Left renal pelvis (tissue), 4 donors: ENCODE results near the gene RASGEF1C. TPM values are rescaled to one million over a fixed set of nuclear protein-coding genes. Genes with fewer than 3 reads are reported as not detected.

Experiments
- DNase-seq, 4 donors: peaks; one replicate each; pipeline ENCODE4 v3.0.0-alpha.2; 2013; ENCODE audit warnings: low read depth in 4 of 4, low spot score in 3 of 4
- polyA plus RNA-seq, 4 donors: library from polyadenylated mRNA; unstranded; fragments of 120-200 nt; gene quantifications; one replicate each; pipeline ENCODE4 v1.2.1, GENCODE V29; 2013; ENCODE audit not compliant: insufficient read length in 4 of 4

RASGEF1C gene
- polyA plus RNA-seq, 4 donors = 0.56 to 1.3 (median 0.64) TPM

DNA sequence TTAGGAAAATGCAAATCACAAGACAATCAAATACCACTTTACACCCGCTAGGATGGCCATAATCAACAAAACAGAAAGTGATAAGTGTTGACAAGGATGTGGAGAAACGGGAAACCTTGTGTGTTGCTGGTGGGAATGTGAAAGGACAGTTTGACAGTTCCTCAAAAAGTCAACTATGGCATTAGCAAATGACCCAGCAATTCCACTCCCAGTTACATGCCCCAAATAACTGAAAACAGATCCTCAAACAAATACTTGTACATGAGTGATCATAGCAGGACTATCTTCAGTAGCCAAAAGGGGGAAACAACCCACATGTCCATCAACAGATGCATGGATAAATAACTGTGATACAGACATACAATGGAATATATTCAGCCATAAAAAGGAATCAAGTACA is 21.2 kb downstream of the RASGEF1C start:
- DNase-seq = no peak

- no peak for DNase-seq
These were observed 28.2 kb downstream of the RASGEF1C start for GRCh38 chr5:180180846-180181245.

- no peak for DNase-seq
These were observed 28.6 kb downstream of the RASGEF1C start for GRCh38 chr5:180180421-180180820.

DNA sequence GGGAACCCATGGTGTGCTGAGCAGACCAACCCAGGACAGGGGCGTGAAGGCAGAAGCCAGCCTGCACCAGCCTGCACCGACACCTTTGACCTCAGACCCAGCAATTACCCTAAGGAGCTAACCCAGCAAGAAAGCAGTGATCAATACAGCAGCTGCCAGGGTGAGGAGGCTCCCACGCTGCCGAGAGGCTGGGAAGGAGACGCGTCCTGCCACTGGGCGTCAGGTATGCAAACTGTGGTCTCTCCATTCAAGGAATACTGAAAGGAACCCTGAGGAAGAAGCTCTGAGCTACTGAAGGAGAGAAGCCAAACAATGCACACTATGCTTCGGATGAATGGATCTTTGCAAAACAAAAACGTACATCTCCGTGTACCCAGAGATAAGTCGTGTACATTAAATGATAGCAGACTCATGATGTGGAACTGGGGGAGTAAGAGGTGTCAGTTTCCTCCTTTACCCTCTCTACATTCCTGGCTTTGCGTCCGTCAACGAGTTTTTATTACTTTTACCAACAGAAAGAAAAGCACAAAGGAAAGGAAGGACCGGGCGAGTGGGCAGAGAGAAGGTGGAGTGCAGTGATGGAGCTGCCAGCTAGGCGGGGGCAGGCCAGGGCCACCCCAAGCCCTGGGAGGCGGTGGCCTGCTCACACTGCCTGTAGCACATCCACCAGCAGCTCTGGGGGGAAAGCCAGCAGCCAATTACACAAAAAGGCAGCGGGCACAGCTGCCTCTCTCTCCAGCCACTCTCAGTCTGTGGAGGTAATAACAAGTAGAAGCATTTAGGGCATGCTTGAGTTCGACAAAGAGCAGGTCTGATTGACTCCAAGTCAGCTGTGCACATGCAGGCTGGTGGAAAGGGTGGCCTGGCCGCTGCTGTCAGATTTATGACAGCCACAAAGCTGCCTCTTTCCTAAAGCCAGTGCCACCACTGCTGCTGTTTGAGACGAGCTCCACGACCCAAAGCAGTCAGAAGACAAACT is 29.3 kb downstream of the RASGEF1C start:
- DNase-seq = no peak

DNA sequence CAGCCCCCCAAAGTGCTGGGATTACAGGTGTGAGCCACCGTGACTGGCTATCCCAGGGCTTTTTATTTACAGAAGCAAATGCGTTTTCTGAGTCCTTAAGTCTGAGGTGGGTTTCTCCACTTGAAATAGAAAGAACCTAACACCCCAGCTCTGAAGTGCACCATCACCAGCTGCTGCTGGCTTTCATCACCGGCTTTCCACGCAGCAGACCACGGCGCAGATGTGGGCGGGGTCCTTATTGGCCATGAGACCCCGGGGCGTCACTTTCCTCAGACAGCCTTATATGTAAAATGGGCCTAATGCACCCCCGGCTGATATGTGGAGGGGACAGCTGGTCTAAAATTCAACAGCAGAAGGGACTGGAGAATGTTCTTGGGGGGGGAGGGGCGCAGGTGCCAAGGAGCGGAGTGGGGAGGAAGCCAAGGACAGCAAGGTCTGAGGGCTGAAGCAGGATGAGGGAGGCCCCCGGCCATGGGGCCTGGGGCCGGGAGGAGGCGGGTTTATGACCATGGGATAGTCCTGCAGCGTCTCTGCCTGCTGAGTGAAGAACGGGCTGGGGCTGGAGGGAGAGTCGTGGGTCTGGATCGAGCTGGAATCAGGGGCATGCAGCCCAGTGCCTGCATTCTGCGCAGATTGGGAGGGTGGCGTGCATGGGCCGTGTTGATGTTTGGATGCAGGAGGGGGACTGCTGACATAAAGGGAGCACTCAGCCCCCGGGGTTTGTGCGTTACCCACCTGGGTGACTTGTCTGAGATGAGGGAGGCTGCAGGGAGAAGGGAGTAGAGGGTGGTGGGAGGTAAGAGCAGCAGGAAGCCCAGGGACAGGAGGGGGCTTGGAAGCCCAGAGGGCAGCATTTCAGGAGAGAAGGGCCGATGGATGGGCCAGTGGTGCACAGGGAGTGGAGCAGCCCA is 30.2 kb downstream of the RASGEF1C start:
- no peak for DNase-seq

DNA sequence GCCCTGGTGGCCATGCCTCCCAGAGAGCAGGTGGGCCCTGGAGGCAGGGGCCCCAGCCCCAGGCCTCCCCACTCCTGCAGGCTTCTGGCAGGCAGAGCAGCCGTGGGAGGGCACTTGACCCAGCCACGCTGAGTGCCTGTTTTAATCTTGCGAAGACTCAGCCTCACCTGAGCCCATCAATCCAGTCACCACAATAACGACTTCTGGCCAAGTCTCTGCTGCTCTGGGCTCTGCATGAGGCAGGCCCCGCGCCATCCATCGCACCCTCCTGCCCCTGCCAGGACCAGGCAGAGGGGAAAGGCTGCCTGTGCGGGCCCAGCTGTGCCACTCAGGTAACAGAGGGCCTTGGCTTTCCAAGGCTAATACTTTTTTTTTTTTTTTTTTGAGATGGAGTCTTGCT is 32.8 kb downstream of the RASGEF1C start:
- DNase-seq = no peak

DNA sequence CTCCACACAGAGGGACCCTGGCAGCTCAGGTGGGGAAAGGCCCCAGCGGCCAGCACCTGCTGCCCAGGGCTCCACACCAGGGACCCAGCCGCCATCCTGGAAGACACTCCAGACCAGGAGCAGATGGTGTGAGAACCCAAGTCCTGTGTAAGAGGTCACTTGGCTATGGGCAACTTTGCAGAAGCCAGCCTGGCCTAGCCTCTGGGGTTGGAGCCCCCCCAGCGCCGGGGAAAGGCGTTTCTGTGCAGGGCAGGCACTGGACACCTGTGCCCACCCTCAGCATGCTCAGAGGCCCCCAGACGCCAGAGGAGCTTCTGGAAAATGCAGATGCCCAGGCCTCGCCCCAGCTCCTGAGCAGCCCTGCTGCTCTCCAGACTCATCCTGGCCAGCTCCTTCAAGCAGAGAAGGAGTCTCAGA is 34.0 kb downstream of the RASGEF1C start:
- no peak for DNase-seq

DNA sequence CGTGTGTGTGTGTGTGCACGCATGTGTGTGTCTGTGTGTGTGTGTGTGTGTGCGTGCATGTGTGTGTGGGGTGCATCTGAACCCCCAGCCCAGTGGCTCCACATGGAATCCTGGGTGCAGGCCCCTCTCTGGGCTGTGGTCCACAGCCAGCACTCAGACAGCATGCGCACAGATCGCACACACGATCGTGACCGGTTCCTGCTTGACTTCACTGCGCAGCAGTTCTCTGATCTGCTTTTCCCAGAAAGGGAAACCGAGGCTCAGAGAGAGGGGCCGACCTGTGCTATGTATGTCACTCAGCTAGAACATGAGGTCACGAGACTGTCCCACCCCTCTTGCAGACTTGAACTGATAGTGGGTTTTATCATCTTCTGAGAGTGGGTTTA is 34.4 kb downstream of the RASGEF1C start:
- DNase-seq = no peak

DNA sequence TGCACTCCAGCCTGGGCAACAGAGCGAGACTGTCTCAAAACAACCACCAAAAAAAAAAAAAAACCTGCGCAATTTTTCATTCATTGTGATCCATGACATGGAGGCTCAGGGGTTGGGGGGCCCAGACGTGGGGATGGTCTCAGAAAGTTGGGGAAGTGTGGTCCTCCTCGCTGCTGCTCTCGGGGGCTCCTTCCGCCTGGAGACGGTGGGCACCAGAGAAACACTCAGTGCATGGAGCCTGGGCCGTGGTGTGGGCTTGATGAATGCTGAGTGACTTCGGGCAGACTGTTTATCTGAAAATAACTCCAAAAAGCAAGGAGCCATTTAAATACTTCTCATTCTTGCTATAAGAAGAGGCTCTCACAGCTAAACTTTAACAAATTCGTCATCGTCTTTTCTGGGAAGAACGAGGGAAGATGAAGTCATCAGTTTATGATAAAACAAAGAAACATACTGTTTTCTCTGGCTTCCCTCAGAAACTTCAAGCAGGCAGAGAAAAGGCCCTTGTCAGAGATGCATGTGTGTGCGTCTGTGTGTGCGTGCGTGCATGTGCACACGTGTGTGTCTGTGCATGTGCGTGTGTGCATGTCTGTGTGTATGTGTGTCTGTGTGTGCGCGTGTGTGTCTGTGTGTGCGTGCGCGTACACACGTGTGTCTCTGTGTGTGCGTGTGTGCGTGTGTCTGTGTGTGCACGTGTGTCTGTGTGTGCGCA is 35.0 kb downstream of the RASGEF1C start:
- no peak for DNase-seq

- no peak for DNase-seq
These were observed 35.8 kb downstream of the RASGEF1C start for GRCh38 chr5:180173198-180173544.

DNA sequence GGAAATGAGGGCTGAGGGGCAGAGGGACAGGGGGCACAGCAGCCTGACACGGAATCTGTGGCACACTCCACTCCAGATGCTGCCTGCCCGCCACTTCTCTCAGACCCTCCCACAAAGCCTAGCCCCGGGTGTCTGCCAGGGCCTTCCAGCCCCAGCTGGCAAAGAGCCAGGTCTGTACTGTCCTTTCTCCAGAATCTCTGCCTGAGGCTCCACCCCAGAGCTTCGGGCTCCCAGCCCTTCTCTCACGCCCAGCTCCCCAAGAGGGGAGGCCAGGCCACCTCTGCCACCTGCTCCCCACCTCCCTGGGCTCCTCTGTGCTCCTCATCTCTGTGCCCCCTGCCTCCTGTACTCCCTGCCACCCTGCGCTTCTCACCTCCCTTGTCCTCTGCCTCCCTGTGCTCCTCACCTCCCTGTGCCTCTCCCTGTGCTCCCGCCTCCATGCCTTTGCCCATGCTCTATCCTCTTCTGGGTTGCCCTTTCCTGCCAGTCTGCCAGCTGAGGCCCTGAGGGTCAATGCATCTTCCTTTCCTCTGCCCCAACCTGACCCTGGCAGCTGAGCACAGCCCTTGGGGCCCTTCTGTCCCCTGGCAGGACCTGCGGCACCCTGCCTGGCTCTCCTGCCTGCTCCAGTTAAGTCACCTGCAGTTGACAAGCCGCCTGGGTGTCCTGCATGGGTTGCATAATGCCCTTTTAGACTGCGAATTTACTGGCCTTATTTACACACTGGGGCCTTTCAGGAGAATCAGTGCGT is 36.4 kb downstream of the RASGEF1C start:
- no peak for DNase-seq

DNA sequence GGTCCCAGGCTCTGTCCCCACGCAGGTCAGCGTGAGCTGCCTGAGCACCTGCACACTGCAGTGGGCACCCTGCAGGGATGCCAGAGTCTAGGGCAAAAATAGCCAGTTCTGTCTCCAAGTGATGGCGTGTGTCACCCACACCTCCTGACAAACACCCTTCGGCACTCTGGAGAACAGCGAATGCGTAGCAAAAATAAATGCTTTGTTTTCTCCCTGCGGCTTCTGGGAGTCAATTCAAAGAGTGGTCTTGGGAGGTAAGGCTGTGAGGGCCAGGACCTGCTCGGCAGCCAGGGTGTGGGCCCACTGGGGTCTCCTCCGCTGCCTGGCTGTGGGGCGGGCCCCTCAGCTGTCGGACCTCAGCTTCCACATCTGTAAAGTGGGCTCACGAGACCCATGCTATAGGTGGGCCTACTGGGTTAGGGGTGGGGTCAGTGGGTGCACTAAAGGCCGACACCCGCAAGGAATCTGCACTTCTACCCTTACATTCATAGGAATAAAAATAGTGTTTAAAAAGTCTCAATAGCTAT is 37.4 kb downstream of the RASGEF1C start:
- no peak for DNase-seq

DNA sequence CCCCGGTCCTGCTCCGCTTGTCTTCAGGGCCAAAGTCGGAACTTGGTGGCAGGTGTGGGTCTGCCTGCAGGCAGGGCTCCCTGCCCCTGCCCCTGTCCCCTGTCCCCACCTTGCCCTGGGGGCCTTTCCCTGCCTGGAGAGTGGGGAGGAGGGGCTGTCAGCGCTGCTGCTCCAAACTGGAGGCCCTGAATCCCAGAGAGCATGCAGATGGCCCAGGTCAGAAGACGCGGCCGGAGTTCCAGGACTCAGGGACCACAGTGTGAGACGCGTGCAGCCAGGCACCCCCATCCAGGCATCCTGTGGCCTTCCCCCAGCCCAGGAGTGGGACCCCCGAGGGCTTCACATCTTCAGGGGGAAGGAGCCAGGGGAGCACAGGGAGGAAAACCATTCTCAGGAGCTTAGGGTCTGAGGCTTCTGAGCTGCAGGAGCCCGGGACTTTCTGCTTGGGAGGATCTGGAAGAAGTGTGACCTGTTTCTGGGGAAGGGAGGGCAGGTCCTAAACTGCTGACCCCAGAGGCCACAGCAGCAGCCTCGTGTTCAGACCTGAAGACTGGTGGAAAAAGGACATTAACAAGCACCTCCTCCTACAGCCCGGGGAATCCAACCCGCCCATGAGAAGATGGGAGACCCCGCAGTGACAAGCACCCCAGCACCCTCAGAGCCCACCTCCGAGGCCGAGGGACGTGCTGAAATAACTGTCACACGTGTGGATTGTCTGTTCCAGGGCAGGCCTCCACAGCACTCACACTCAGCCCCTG is 38.0 kb downstream of the RASGEF1C start:
- no peak for DNase-seq

GRCh38 chr5:180170106-180170809 is 38.8 kb downstream of the RASGEF1C start:
- no peak for DNase-seq

DNA sequence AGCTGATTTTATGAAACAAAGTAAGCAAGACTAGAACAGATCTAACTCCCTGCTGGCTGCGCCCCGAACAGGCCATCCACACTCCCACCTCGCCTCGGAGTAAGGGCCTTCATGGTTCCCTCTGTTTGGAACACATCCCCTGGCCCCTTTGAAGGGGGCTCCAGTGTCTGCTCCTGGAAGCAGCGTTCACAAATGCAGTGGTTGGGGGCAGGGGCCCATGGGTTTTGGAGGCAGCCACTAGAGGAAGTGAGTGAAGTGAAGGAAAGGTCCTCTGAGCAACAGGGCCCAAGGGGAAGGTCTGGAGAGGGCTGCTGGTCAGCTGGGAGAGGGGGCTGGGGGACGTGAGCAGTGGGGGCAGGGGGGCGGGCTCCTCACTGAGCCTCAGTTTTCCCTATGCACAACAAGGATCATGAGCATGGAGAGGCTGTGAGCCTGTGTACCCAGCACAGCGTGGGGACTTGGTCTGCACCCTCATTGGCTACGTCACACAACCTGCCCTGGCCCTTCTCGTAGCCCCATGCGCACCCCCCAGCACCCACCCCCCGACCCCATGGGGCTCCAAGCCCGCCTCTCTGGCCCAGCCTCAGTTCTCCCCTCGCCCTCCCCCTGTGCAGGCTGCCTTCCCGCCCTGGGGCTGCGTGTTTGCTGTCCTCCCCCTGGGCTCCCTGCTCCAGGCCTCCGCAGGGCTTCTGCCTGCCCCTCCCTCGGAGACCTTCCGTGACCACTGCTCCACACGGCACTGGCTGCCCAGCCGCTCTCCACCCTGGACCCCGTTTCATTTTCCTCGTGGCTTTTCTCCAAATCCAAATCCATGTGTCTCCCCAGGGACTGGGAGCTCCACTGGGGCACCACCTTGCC is 39.5 kb downstream of the RASGEF1C start:
- no peak for DNase-seq

GRCh38 chr5:180168758-180169157 is 40.3 kb downstream of the RASGEF1C start:
- DNase-seq = no peak

DNA sequence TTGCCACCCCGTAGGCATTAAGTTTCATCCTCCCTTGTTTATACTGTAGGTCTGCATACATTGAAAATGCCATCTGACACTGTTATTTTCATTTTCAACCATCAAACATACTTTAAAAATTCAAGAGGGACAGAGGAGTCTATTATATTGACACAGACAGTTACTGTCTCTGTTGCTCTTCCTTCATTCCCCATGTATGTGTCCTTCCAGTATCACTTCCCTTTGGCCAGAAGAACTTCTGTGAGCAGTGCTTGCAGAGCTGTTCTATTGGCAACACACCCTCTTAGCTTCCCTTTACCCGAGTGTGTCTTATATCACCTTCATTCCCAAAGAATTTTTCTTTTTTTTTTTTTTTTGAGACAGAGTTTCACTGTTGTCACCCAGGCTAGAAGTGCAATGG is 42.8 kb downstream of the RASGEF1C start:
- DNase-seq = no peak

DNA sequence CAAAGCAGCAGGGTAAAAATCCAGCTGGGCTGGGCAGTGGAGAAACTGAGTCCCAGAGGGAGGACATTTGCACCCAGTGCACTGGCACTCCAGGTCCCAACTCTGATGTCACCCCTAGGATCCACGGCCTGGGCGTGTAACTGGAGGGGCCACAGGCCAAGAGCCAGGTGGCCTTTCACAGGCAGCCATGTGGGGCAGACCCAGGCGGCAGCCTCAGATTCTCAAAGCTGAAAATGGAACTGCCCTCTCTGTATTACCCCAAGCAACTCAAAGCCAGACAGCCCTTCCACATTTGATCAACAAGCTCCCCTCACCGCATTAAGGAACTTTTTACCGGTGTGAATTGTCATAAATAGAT is 46.7 kb downstream of the RASGEF1C start:
- DNase-seq = no peak
